GM12878 (cell line): ENCODE data around the gene SYNGR1. TPM values are rescaled to one million over a fixed set of nuclear protein-coding genes. Genes with fewer than 3 reads are reported as not detected.

ENCODE experiments used
- ASH2L ChIP-seq: fragments of 300-600, 200-600 bp; sonication (generic); IDR thresholded peaks from 2 replicates; pipeline ENCODE4 v1.6.1; 2017; ENCODE audit warnings: low read depth, mild to moderate bottlenecking, borderline replicate concordance
- HDAC2 ChIP-seq: fragments of 200-600 bp; sonication (generic); IDR thresholded peaks from 2 replicates; pipeline ENCODE4 v1.6.1; 2017
- IKZF1 ChIP-seq: fragments of 450-650 bp; conservative IDR thresholded peaks from 2 replicates; pipeline ENCODE4 v1.6.1; 2017; ENCODE audit warnings: antibody characterized with exemption, mild to moderate bottlenecking
- MTA2 ChIP-seq: fragments of 450-650 bp; IDR thresholded peaks from 2 replicates; pipeline ENCODE4 v1.6.1; 2016; ENCODE audit warnings: low read depth, mild to moderate bottlenecking, moderate library complexity
- STAT3 ChIP-seq: IDR thresholded peaks from 2 replicates; pipeline ENCODE4 v1.6.1; 2011; ENCODE audit warnings: low read depth, low read length, improper control_type of control experiment
- polyA plus RNA-seq, 11 experiments: library from polyadenylated mRNA; depleted of rRNA in 4 of 11; unstranded in 6 of 11; stranded (reverse) in 5 of 11; fragments of >200 nt; fragmentation: Nextera tagmentation in 4 of 11; fragmentation: Illumina TruSeq in 1 of 11; extraction: Ambion mirVana in 4 of 11; extraction: Trizol in 1 of 11; gene quantifications; 1 replicate in 1 of 11; 2 replicates in 10 of 11; pipeline versions ENCODE4 v1.2.1 to v1.2.3, GENCODE V29; 2011 to 2016; ENCODE audit warnings: inconsistent platforms in 2 of 11, missing spikeins in 2 of 11, low read depth in 1 of 11
- total RNA-seq, 4 experiments: library from RNA; depleted of rRNA in 3 of 4; stranded (reverse); fragments of >200 nt in 3 of 4; fragmentation: Illumina TruSeq in 1 of 4; extraction: Trizol in 1 of 4; gene quantifications; 2 replicates each; pipeline versions ENCODE4 v1.2.1 to v1.2.3, GENCODE V29; 2013 to 2021
- TF ChIP-seq, protein P1 (sequence below): fragments of 450-650 bp; IDR thresholded peaks from 2 replicates; pipeline ENCODE4 v1.6.1; 2018; ENCODE audit warnings: mild to moderate bottlenecking, low read depth, moderate library complexity; ENCODE audit not compliant: partially characterized antibody
- TF ChIP-seq, protein P2 (sequence below): fragments of 450-650 bp; formaldehyde crosslinking; IDR thresholded peaks from 2 replicates; pipeline ENCODE4 v1.5.0; 2022; ENCODE audit warnings: mild to moderate bottlenecking, missing genetic modification characterization

Gene SYNGR1
- total and polyA plus RNA-seq, 10 of the 15 experiments (the other 5 are each of a cell fraction or from before 2014, with no cell fraction given), result 0.87 to 9.2 (median 3.5) TPM

DNA sequence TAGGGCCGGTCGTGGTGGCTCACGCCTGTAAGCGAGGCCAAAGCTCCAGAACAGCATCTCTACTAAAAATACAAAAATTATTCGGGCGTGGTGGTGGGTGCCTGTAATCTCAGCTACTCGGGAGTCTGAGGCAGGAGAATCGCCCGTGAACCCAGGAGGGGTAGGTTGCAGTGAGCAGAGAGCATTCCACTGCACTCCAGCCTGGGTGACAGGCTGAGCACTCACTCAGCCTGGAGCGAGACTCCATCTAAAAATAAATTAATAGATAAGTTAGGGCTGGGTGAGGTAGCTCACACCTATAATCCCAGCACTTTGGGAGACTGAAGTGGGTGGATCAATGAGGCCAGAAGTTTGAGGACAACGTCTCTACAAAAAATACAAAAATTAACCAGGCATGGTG, 39.6 kb downstream of the SYNGR1 start (continued):
- TF ChIP-seq, protein P1, sequence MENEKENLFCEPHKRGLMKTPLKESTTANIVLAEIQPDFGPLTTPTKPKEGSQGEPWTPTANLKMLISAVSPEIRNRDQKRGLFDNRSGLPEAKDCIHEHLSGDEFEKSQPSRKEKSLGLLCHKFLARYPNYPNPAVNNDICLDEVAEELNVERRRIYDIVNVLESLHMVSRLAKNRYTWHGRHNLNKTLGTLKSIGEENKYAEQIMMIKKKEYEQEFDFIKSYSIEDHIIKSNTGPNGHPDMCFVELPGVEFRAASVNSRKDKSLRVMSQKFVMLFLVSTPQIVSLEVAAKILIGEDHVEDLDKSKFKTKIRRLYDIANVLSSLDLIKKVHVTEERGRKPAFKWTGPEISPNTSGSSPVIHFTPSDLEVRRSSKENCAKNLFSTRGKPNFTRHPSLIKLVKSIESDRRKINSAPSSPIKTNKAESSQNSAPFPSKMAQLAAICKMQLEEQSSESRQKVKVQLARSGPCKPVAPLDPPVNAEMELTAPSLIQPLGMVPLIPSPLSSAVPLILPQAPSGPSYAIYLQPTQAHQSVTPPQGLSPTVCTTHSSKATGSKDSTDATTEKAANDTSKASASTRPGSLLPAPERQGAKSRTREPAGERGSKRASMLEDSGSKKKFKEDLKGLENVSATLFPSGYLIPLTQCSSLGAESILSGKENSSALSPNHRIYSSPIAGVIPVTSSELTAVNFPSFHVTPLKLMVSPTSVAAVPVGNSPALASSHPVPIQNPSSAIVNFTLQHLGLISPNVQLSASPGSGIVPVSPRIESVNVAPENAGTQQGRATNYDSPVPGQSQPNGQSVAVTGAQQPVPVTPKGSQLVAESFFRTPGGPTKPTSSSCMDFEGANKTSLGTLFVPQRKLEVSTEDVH, result no peak
- TF ChIP-seq MTA2, result no peak
- TF ChIP-seq STAT3, result no peak
- TF ChIP-seq, protein P2, sequence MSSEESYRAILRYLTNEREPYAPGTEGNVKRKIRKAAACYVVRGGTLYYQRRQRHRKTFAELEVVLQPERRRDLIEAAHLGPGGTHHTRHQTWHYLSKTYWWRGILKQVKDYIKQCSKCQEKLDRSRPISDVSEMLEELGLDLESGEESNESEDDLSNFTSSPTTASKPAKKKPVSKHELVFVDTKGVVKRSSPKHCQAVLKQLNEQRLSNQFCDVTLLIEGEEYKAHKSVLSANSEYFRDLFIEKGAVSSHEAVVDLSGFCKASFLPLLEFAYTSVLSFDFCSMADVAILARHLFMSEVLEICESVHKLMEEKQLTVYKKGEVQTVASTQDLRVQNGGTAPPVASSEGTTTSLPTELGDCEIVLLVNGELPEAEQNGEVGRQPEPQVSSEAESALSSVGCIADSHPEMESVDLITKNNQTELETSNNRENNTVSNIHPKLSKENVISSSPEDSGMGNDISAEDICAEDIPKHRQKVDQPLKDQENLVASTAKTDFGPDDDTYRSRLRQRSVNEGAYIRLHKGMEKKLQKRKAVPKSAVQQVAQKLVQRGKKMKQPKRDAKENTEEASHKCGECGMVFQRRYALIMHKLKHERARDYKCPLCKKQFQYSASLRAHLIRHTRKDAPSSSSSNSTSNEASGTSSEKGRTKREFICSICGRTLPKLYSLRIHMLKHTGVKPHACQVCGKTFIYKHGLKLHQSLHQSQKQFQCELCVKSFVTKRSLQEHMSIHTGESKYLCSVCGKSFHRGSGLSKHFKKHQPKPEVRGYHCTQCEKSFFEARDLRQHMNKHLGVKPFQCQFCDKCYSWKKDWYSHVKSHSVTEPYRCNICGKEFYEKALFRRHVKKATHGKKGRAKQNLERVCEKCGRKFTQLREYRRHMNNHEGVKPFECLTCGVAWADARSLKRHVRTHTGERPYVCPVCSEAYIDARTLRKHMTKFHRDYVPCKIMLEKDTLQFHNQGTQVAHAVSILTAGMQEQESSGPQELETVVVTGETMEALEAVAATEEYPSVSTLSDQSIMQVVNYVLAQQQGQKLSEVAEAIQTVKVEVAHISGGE, result no peak
- TF ChIP-seq HDAC2, result no peak
- TF ChIP-seq IKZF1, result no peak
- no peak for TF ChIP-seq ASH2L
